SU-DHL-6 (cell line): ENCODE data around the gene GOLPH3.
"Not testable (repeated sequence)": the region's sequence is repeated elsewhere in the genome, so short reads cannot be mapped to it uniquely, and the experiment has no call there.

Experiments
- EZH2phosphoT487 ChIP-seq: fragments of 200-600 bp; sonication (generic), shearing (Covaris generic); conservative IDR thresholded peaks from 2 replicates; pipeline ENCODE4 v1.6.1; 2018; ENCODE audit warnings: mild to moderate bottlenecking, antibody characterized with exemption, low read length, moderate library complexity, mixed read lengths
- TF ChIP-seq, protein P1 (sequence below): fragments of 200-600 bp; sonication (generic); IDR thresholded peaks from one replicate; pipeline ENCODE4 v1.5.1; 2017; ENCODE audit warnings: antibody characterized with exemption, mild to moderate bottlenecking, low read length, moderate library complexity; ENCODE audit not compliant: insufficient read depth, poor library complexity, severe bottlenecking

DNA sequence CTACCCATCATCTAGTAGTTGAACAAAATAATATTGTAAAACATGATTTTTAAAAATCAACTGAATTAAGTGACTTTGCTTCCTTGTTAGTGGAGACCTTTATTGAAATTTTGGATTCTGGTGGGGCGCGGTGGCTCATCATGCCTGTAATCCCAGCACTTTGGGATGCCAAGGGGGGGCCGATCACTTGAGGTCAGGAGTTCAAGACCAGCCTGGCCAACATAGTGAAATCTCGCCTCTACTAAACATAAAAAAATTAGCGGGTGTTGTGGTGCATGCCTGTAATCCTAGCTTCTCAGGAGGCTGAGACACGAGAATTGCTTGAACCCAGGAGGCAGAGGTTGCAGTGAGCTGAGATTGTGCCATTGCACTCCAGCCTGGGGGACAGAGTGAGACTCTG lies 95.3 kb downstream of the GOLPH3 start:
- TF ChIP-seq, protein P1, sequence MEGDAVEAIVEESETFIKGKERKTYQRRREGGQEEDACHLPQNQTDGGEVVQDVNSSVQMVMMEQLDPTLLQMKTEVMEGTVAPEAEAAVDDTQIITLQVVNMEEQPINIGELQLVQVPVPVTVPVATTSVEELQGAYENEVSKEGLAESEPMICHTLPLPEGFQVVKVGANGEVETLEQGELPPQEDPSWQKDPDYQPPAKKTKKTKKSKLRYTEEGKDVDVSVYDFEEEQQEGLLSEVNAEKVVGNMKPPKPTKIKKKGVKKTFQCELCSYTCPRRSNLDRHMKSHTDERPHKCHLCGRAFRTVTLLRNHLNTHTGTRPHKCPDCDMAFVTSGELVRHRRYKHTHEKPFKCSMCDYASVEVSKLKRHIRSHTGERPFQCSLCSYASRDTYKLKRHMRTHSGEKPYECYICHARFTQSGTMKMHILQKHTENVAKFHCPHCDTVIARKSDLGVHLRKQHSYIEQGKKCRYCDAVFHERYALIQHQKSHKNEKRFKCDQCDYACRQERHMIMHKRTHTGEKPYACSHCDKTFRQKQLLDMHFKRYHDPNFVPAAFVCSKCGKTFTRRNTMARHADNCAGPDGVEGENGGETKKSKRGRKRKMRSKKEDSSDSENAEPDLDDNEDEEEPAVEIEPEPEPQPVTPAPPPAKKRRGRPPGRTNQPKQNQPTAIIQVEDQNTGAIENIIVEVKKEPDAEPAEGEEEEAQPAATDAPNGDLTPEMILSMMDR: not testable (repeated sequence)
- TF ChIP-seq EZH2phosphoT487: not testable (repeated sequence)
